ENCODE data around the gene LRCH3. TPM values are rescaled to one million over a fixed set of nuclear protein-coding genes. Genes with fewer than 3 reads are reported as not detected.

Gene LRCH3
- total and polyA plus RNA-seq, 2 experiments from 2014 or later = 20.9 to 24.1 TPM

DNA sequence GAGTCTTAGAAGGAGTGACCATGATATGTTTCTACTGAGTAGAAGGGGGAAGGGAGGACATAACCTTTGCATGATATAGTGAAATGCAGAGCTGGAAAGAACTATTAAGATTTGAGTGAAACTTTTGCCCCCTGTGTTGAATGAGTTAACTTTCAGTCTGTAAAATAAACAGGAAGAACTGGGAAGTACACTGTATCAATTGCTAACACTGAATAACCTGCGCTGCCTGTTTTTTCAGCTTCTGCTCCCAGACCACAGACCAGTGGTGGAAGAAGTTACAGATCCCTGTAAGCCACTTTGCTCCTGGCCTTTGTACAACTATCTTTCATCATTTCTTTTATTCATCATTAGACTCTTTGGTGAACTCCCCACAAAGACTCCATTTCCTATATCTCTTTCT, 3.6 kb upstream of the LRCH3 start:
- Histone ChIP-seq H3F3A (ENCODE audit: insufficient read depth) (peaks cover 26% of the 10 kb centered on the region), H3K9ac (no peak overlapping the region), H3K27me3 (replicated peaks; ENCODE audit: insufficient read depth) (no peaks in the 10 kb centered on the region), H3K4me2 (ENCODE audit: unreplicated experiment) (no peak overlapping the region), H2AFZ (no peak overlapping the region), H3K4me1 (ENCODE audit: insufficient read depth) (0 out of 2 replicates have a peak, but pooled peaks cover 5% of the 10 kb centered on the region), H3K9me3 (ENCODE audit: low read depth) (no peaks in the 10 kb centered on the region), H3K4me3 (no peak overlapping the region), H3K36me3 (ENCODE audit: low read depth) (peaks cover 20% of the 10 kb centered on the region), H3K79me2 (ENCODE audit: insufficient read depth) (peaks cover 10% of the 10 kb centered on the region), H3K27ac (no peak overlapping the region), H3K9me2 (ENCODE audit: insufficient read depth) (no peaks in the 10 kb centered on the region), H4K20me1 (ENCODE audit: insufficient read depth) (no peaks in the 10 kb centered on the region)
- 93 to 100% methylated on average over 1 of the region's 1 CpG for WGBS, 2 experiments (ENCODE audit: low coverage in 1 of 2, low lambda C conversion rate in 2 of 2, missing lambda C conversion rate in 2 of 2)
- DNase-seq = no peak
- in situ Hi-C loops (cut with MboI) = no loop called here
- TF ChIP-seq EZH2 (IDR thresholded peaks at IDR 0.05; ENCODE audit: insufficient read depth, poor library complexity, severe bottlenecking) (no peak), EZH2phosphoT487 (IDR thresholded peaks at IDR 0.05; ENCODE audit: insufficient read depth, low read depth) (no peak)

DNA sequence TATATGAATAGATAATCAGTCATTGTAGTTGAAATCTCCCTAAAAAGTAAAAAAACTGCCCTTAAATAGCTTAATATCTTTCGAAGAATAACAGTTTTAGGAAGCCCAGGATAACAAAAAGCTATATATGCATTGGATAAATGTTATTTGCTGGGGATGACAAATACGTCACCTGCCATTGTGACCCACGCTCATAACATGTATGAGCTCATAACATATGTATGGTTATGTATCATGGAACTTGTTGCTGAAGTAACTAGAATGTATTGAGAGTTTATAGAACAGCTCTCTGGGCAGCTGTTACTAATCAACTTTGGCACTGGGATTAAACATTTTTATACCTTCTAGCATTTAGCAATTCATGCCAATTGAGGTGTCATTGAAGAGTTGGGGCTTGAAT, 1.7 kb upstream of the LRCH3 start:
- Histone ChIP-seq H3K79me2 (ENCODE audit: insufficient read depth) (peaks cover 29% of the 10 kb centered on the region), H3K4me1 (ENCODE audit: insufficient read depth) (peaks cover 22% of the 10 kb centered on the region), H4K20me1 (ENCODE audit: insufficient read depth) (peaks cover 4% of the 10 kb centered on the region; the same call in 1 of the 2 replicates), H3K4me2 (ENCODE audit: unreplicated experiment) (no peak overlapping the region), H2AFZ (no peak overlapping the region), H3K9ac (no peak overlapping the region), H3K36me3 (ENCODE audit: low read depth) (0 out of 2 replicates have a peak, but pooled peaks cover 10% of the 10 kb centered on the region), H3K27ac (no peak overlapping the region), H3K9me3 (ENCODE audit: low read depth) (no peaks in the 10 kb centered on the region), H3K27me3 (replicated peaks; ENCODE audit: insufficient read depth) (no peaks in the 10 kb centered on the region), H3K4me3 (no peak overlapping the region), H3F3A (ENCODE audit: insufficient read depth) (peaks cover 31% of the 10 kb centered on the region), H3K9me2 (ENCODE audit: insufficient read depth) (no peaks in the 10 kb centered on the region)
- TF ChIP-seq EZH2phosphoT487 (IDR thresholded peaks at IDR 0.05; ENCODE audit: insufficient read depth, low read depth) (no peak), EZH2 (IDR thresholded peaks at IDR 0.05; ENCODE audit: insufficient read depth, poor library complexity, severe bottlenecking) (no peak)
- WGBS, 2 experiments (ENCODE audit: low coverage in 1 of 2, low lambda C conversion rate in 2 of 2, missing lambda C conversion rate in 2 of 2) = 75 to 86% methylated on average over 3 of the region's 3 CpGs
- DNase-seq = no peak
- in situ Hi-C loops (cut with MboI) = no loop called here

- in situ Hi-C loops (cut with MboI) = no loop called here
- peaks cover 30% of the 10 kb centered on the region for H3K4me1 ChIP-seq (ENCODE audit: insufficient read depth)
Measured at GRCh38 chr3:197790033-197790432, 1.0 kb upstream of the LRCH3 start.

DNA sequence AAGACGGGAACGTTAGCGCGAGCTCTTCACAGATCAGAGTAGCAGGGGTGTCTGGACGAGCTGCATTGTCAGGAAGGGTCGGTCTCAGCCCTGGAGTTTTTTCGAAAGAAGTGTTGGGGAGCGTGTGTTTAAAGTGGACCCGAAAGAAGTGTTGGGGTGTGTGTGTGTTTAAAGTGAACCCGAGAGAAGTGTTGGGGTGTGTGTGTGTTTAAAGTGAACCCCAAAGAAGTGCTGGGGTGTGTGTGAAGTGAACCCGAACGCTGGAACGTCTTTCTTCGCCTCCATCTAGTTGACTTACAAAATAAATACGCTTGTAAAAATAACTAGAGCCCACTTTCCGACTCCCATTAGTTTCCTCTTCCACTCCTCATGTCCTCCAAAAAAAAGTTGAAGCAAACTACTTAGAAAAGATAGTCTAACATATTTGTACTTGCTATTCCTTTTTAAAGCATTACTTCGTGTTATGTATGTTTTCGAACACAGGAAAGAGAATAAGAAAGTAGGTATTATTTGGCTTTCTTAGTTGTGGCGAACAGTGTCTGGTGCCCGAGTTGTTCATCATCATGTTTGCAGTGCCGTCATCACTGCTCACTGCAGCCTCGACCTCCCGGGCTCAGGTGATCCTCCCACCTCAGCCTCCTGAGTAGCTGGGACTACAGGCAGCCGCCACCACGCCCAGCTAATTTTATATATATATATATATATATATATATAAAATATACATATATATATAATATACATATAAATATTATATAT, 1.0 kb downstream of the LRCH3 start:
- peak overlapping the region; percentile 92 for H3K27ac ChIP-seq
- peak; percentile 73 for DNase-seq
- H3K27me3 ChIP-seq (replicated peaks; ENCODE audit: insufficient read depth) = no peaks in the 10 kb centered on the region
- peak overlapping the region; percentile 96 for H3K9ac ChIP-seq
- H3K9me2 ChIP-seq (ENCODE audit: insufficient read depth) = no peaks in the 10 kb centered on the region
- H3F3A ChIP-seq (ENCODE audit: insufficient read depth) = peaks cover 58% of the 10 kb centered on the region
- peak overlapping the region; percentile 84 for H3K4me2 ChIP-seq (ENCODE audit: unreplicated experiment)
- TF ChIP-seq EZH2phosphoT487 (IDR thresholded peaks at IDR 0.05; ENCODE audit: insufficient read depth, low read depth) (no peak), EZH2 (IDR thresholded peaks at IDR 0.05; ENCODE audit: insufficient read depth, poor library complexity, severe bottlenecking) (no peak)
- peak overlapping the region; percentile 90 for H3K4me3 ChIP-seq
- in situ Hi-C loops (cut with MboI) = no loop called here
- H3K79me2 ChIP-seq (ENCODE audit: insufficient read depth) = peaks cover 55% of the 10 kb centered on the region
- 4 to 10% methylated on average over 23 to 25 of the region's 25 CpGs for WGBS, 2 experiments (ENCODE audit: low coverage in 1 of 2, low lambda C conversion rate in 2 of 2, missing lambda C conversion rate in 2 of 2)
- H4K20me1 ChIP-seq (ENCODE audit: insufficient read depth) = peaks cover 8% of the 10 kb centered on the region; the same call in 1 of the 2 replicates
- peaks cover 45% of the 10 kb centered on the region for H3K4me1 ChIP-seq (ENCODE audit: insufficient read depth)
- H2AFZ ChIP-seq = peak overlapping the region; percentile 98
- no peaks in the 10 kb centered on the region for H3K36me3 ChIP-seq (ENCODE audit: low read depth)
- no peaks in the 10 kb centered on the region for H3K9me3 ChIP-seq (ENCODE audit: low read depth)

More at GRCh38 chr3:197790033-197790432, 1.0 kb upstream of the LRCH3 start:
- 50 to 53% methylated on average over 1 of the region's 1 CpG for WGBS, 2 experiments (ENCODE audit: low coverage in 1 of 2, low lambda C conversion rate in 2 of 2, missing lambda C conversion rate in 2 of 2)
- H3K4me2 ChIP-seq (ENCODE audit: unreplicated experiment) = peak overlapping the region; percentile 84
- H3K9me3 ChIP-seq (ENCODE audit: low read depth) = no peaks in the 10 kb centered on the region
- peaks cover 4% of the 10 kb centered on the region; the same call in 1 of the 2 replicates for H4K20me1 ChIP-seq (ENCODE audit: insufficient read depth)
- peaks cover 39% of the 10 kb centered on the region for H3F3A ChIP-seq (ENCODE audit: insufficient read depth)
- H3K9ac ChIP-seq = peak overlapping the region; percentile 96
- peaks cover 36% of the 10 kb centered on the region for H3K79me2 ChIP-seq (ENCODE audit: insufficient read depth)
- peak overlapping the region; percentile 90 for H3K4me3 ChIP-seq
- no peaks in the 10 kb centered on the region for H3K27me3 ChIP-seq (replicated peaks; ENCODE audit: insufficient read depth)
- peak overlapping the region; percentile 98 for H2AFZ ChIP-seq
- H3K27ac ChIP-seq = peak overlapping the region; percentile 92
- H3K9me2 ChIP-seq (ENCODE audit: insufficient read depth) = no peaks in the 10 kb centered on the region
- no peak for TF ChIP-seq EZH2 (IDR thresholded peaks at IDR 0.05; ENCODE audit: insufficient read depth, poor library complexity, severe bottlenecking)
- TF ChIP-seq EZH2phosphoT487 (IDR thresholded peaks at IDR 0.05; ENCODE audit: insufficient read depth, low read depth) = no peak
- 0 out of 2 replicates have a peak, but pooled peaks cover 5% of the 10 kb centered on the region for H3K36me3 ChIP-seq (ENCODE audit: low read depth)
- DNase-seq = no peak
